K562 (cell line): Measurements from ENCODE around the gene OR10R2. TPM values are rescaled to one million over a fixed set of nuclear protein-coding genes. Genes with fewer than 3 reads are reported as not detected.

ENCODE experiments used
- BRF1 ChIP-seq: IDR thresholded peaks from 3 replicates; pipeline ENCODE4 v1.6.1; 2011; ENCODE audit warnings: borderline replicate concordance, mild to moderate bottlenecking; ENCODE audit not compliant: insufficient read length; ENCODE audit errors: extremely low read depth
- EZH2 ChIP-seq: IDR thresholded peaks from 2 replicates; pipeline ENCODE4 v1.6.1; 2012; ENCODE audit warnings: low read depth, mild to moderate bottlenecking, inconsistent platforms, low read length, borderline replicate concordance
- HDGF ChIP-seq: fragments of 450-650 bp; IDR thresholded peaks from 2 replicates; pipeline ENCODE4 v1.6.1; 2016
- HIVEP1 ChIP-seq: fragments of 250-450 bp; sonication (Bioruptor Pico); IDR thresholded peaks from 2 replicates; pipeline ENCODE4 v1.4.0; 2020; ENCODE audit warnings: mild to moderate bottlenecking
- KAT2B ChIP-seq: IDR thresholded peaks from one replicate; pipeline ENCODE4 v1.6.1; 2012; ENCODE audit warnings: low read depth, mild to moderate bottlenecking, control low read depth, inconsistent platforms, low read length, moderate library complexity
- RREB1 ChIP-seq: fragments of 250-450 bp; sonication (Bioruptor Pico); IDR thresholded peaks from 2 replicates; pipeline ENCODE4 v1.4.0; 2020
- SIN3A ChIP-seq, 2 experiments: fragments of 150-350 bp in 1 of 2; IDR thresholded peaks; 2 replicates each; pipeline ENCODE4 v1.6.1; 2011 to 2016; ENCODE audit warnings: borderline replicate concordance in 2 of 2, low read depth in 2 of 2, low read length in 2 of 2, mild to moderate bottlenecking in 2 of 2, moderate library complexity in 2 of 2; ENCODE audit not compliant: control insufficient read depth in 1 of 2
- SOX6 ChIP-seq: fragments of 450-650 bp; IDR thresholded peaks from 2 replicates; pipeline ENCODE4 v1.6.1; 2014; ENCODE audit warnings: mild to moderate bottlenecking
- ZNF239 ChIP-seq: fragments of 250-450 bp; sonication (Bioruptor Pico); IDR thresholded peaks from 2 replicates; pipeline ENCODE4 v1.4.0; 2020; ENCODE audit warnings: mild to moderate bottlenecking
- polyA plus RNA-seq, 8 experiments: library from polyadenylated mRNA; depleted of rRNA in 4 of 8; stranded (reverse) in 5 of 8; unstranded in 3 of 8; fragments of >200 nt; fragmentation: Nextera tagmentation in 2 of 8; fragmentation: Illumina TruSeq in 1 of 8; extraction: Ambion mirVana in 2 of 8; extraction: Trizol in 1 of 8; gene quantifications; 2 replicates each; pipeline versions ENCODE4 v1.2.1 to v1.2.3, GENCODE V29; 2011 to 2014; ENCODE audit warnings: inconsistent platforms in 1 of 8, missing spikeins in 1 of 8
- total RNA-seq, 7 experiments: library from RNA; depleted of rRNA in 6 of 7; stranded (reverse); fragments of >200 nt in 6 of 7; fragmentation: Illumina TruSeq in 2 of 7; extraction: Trizol in 2 of 7; gene quantifications; 2 replicates each; pipeline versions ENCODE4 v1.2.1 to v1.2.3, GENCODE V29; 2011 to 2021; ENCODE audit warnings: low replicate concordance in 1 of 7

Gene OR10R2
- total and polyA plus RNA-seq, 9 of the 15 experiments (the other 6 are each of a cell fraction or from before 2014, with no cell fraction given): not detected

GRCh38 chr1:158507511-158507910 is 35.5 kb downstream of the OR10R2 start (continued):
- TF ChIP-seq SIN3A (IDR thresholded peaks at IDR 0.05; ENCODE audit: borderline replicate concordance in 2 of 2, control insufficient read depth in 1 of 2, low read depth in 2 of 2, low read length in 2 of 2) (no peak), HIVEP1 (CRISPR knock-in tag) (no peak), HDGF (no peak), KAT2B (no peak), EZH2 (no peak), RREB1 (CRISPR knock-in tag) (no peak), SOX6 (no peak), BRF1 (no peak), ZNF239 (CRISPR knock-in tag) (no peak)
